B cell (primary cell): Measurements from ENCODE around the gene NOTUM. TPM values are rescaled to one million over a fixed set of nuclear protein-coding genes. Genes with fewer than 3 reads are reported as not detected.

Source experiments
- ATAC-seq: fragments of 200-7000 bp; cut with Tn5 transposase; one replicate; pipeline ENCODE4 v1.10.0; 2021; ENCODE audit warnings: low read depth, mild to moderate bottlenecking, moderate number of reproducible peaks, moderate library complexity
- CTCF ChIA-PET: fragments of 350-600 bp; sonication (Branson Sonifier 250); formaldehyde crosslinking; loops from one replicate; lab custom pipeline; 2021; ENCODE audit warnings: antibody characterized with exemption, inconsistent platforms; lab: Charles Lee
- POLR2A ChIA-PET: fragments of 350-600 bp; sonication (Branson Sonifier 250); formaldehyde crosslinking; loops from one replicate; lab custom pipeline; 2021; ENCODE audit warnings: antibody characterized with exemption; lab: Charles Lee
- DNase-seq: peaks from one replicate; pipeline ENCODE4 v3.0.0; 2013
- H2AFZ ChIP-seq: 2 replicates; pipeline ENCODE4 v1.6.1; 2012; ENCODE audit warnings: mild to moderate bottlenecking, low read depth, low read length; ENCODE audit not compliant: insufficient read depth, poor library complexity, severe bottlenecking
- H3K27ac ChIP-seq, 2 donors: 1 replicate in 1 of 2; 2 replicates in 1 of 2; pipeline ENCODE4 v1.5.1; 2012 to 2013; ENCODE audit warnings: low read length in 2 of 2, mild to moderate bottlenecking in 2 of 2, moderate library complexity in 1 of 2
- H3K27me3 ChIP-seq, 4 experiments: fragments of 200-600 bp in 1 of 4; sonication (generic) in 1 of 4; replicated peaks in 1 of 4; 1 replicate in 2 of 4; 2 replicates in 2 of 4; pipeline versions ENCODE4 v1.6.1 to v1.7.0; 2013 to 2016; ENCODE audit warnings: low read length in 3 of 4, mild to moderate bottlenecking in 2 of 4, mixed read lengths in 1 of 4, moderate library complexity in 1 of 4; ENCODE audit not compliant: insufficient read depth in 4 of 4, control insufficient read depth in 3 of 4; ENCODE audit errors: control extremely low read depth in 1 of 4
- H3K36me3 ChIP-seq, 2 experiments: replicated peaks in 1 of 2; 1 replicate in 1 of 2; 2 replicates in 1 of 2; pipeline versions ENCODE4 v1.6.1 to v1.7.1; 2013; ENCODE audit warnings: low read length in 1 of 2; ENCODE audit not compliant: insufficient read depth in 2 of 2, control insufficient read depth in 1 of 2; ENCODE audit errors: control extremely low read depth in 1 of 2, extremely low read depth in 1 of 2
- H3K4me1 ChIP-seq, 2 donors: fragments of 200-600 bp in 1 of 2; sonication (generic) in 1 of 2; 1 replicate in 1 of 2; 2 replicates in 1 of 2; pipeline versions ENCODE4 v1.5.1 to v1.6.1; 2013 to 2017; ENCODE audit warnings: low read length in 2 of 2; ENCODE audit not compliant: control insufficient read depth in 2 of 2, insufficient read depth in 2 of 2
- H3K4me2 ChIP-seq: replicated peaks from 2 replicates; pipeline ENCODE3; 2012; ENCODE audit warnings: mild to moderate bottlenecking, low read depth, low read length; ENCODE audit not compliant: poor library complexity, severe bottlenecking
- H3K4me3 ChIP-seq, 5 experiments: fragments of 200-600 bp in 1 of 5; sonication (generic) in 1 of 5; 1 replicate in 3 of 5; 2 replicates in 2 of 5; pipeline versions ENCODE4 v1.5.1 to v1.7.0; 2011 to 2016; ENCODE audit warnings: low read length in 4 of 5, mild to moderate bottlenecking in 4 of 5, low read depth in 2 of 5, control low read depth in 1 of 5, moderate library complexity in 1 of 5; ENCODE audit not compliant: insufficient read depth in 1 of 5; ENCODE audit errors: control extremely low read depth in 1 of 5, extremely low read depth in 1 of 5
- H3K79me2 ChIP-seq: fragments of 200-600 bp; sonication (generic); one replicate; pipeline ENCODE4 v1.6.0; 2016; ENCODE audit warnings: low read length; ENCODE audit not compliant: control insufficient read depth, insufficient read depth
- H3K9ac ChIP-seq: fragments of 200-600 bp; sonication (generic); 2 replicates; pipeline ENCODE4 v1.6.1; 2017; ENCODE audit warnings: mild to moderate bottlenecking, low read length, moderate library complexity
- H3K9me3 ChIP-seq, 3 donors: one replicate each; pipeline versions ENCODE4 v1.6.1 to v1.7.1; 2013; ENCODE audit warnings: low read length in 2 of 3; ENCODE audit not compliant: control insufficient read depth in 2 of 3, insufficient read depth in 1 of 3; ENCODE audit errors: control extremely low read depth in 1 of 3
- H4K20me1 ChIP-seq: 2 replicates; pipeline ENCODE4 v1.6.0; 2012; ENCODE audit warnings: mild to moderate bottlenecking, low read length; ENCODE audit not compliant: insufficient read depth, control insufficient read depth, poor library complexity, severe bottlenecking
- H3K27ac Mint-ChIP-seq: one replicate; pipeline ENCODE4 v1.8.0; 2021; ENCODE audit warnings: mixed read lengths
- H3K27me3 Mint-ChIP-seq: one replicate; pipeline ENCODE4 v1.8.0; 2021; ENCODE audit warnings: mixed read lengths
- H3K4me1 Mint-ChIP-seq: one replicate; pipeline ENCODE4 v1.8.0; 2021; ENCODE audit warnings: mixed read lengths
- H3K4me3 Mint-ChIP-seq: one replicate; pipeline ENCODE4 v1.8.0; 2021; ENCODE audit warnings: mixed read lengths
- H3K9me3 Mint-ChIP-seq: one replicate; pipeline ENCODE4 v1.8.0; 2022; ENCODE audit warnings: mixed read lengths; ENCODE audit not compliant: insufficient read depth
- EZH2 ChIP-seq: IDR thresholded peaks from 2 replicates; pipeline ENCODE4 v1.6.1; 2012; ENCODE audit warnings: borderline replicate concordance, low read depth, mild to moderate bottlenecking, moderate library complexity, low read length; ENCODE audit not compliant: insufficient read depth, poor library complexity, severe bottlenecking
- WGBS: methylation state at CpG from one replicate; pipeline ENCODE4 v1.1.5; 2013; ENCODE audit warnings: missing lambda C conversion rate; ENCODE audit not compliant: insufficient coverage; 5-methylcytosine and 5-hydroxymethylcytosine counted together
- intact Hi-C: fragments of 100-400 bp; cut with micrococcal nuclease; formaldehyde crosslinking; loops from one replicate; pipeline ENCODE4 v1.10.0; 2022
- polyA plus RNA-seq: library from polyadenylated mRNA; depleted of rRNA; stranded (reverse); fragments of >200 nt; gene quantifications from 2 replicates; pipeline ENCODE4 v1.2.3, GENCODE V29; 2012
- total RNA-seq, 2 donors: library from RNA; stranded (reverse); fragments of 120-200 nt in 1 of 2; gene quantifications; 1 replicate in 1 of 2; 2 replicates in 1 of 2; pipeline versions ENCODE4 v1.2.3 to v1.2.4, GENCODE V29; 2013 to 2022
- TF ChIP-seq, protein P1 (sequence below): fragments of 200-600 bp; IDR thresholded peaks from one replicate; pipeline ENCODE4 v1.8.0; 2022; ENCODE audit warnings: antibody characterized with exemption, mild to moderate bottlenecking

Gene NOTUM
- total and polyA plus RNA-seq, 2 donors (not counting 1 experiment from before 2014, with no cell fraction given): not detected

GRCh38 chr17:81929253-81930141 lies 31.5 kb downstream of the NOTUM start:
- H3K9ac ChIP-seq: no peak overlapping the region
- Mint-ChIP-seq H3K27ac (no peak overlapping the region), H3K4me1 (peaks cover 13% of the 10 kb centered on the region), H3K9me3 (no peaks in the 10 kb centered on the region), H3K27me3 (peaks cover 10% of the 10 kb centered on the region), H3K4me3 (peak overlapping the region; percentile 63)
- H3K27me3 ChIP-seq: peaks cover 0 to 23% (median 9%) of the 10 kb centered on the region in 4 experiments
- no peak overlapping the region for H2AFZ ChIP-seq
- peaks cover 18 to 23% of the 10 kb centered on the region in 2 donors for H3K4me1 ChIP-seq
- intact Hi-C loops: loop anchor here (5.0 kb wide), 2 partner anchors 37 to 97 kb away; partner anchors contain the start of genes ALYREF, ANAPC11 and MCRIP1
- no peak overlapping the region for H3K4me2 ChIP-seq
- H3K27ac ChIP-seq: no peak overlapping the region
- H3K79me2 ChIP-seq: peaks cover 26% of the 10 kb centered on the region
- no peaks in the 10 kb centered on the region for H3K9me3 ChIP-seq
- TF ChIP-seq EZH2: no peak
- TF ChIP-seq, protein P1, sequence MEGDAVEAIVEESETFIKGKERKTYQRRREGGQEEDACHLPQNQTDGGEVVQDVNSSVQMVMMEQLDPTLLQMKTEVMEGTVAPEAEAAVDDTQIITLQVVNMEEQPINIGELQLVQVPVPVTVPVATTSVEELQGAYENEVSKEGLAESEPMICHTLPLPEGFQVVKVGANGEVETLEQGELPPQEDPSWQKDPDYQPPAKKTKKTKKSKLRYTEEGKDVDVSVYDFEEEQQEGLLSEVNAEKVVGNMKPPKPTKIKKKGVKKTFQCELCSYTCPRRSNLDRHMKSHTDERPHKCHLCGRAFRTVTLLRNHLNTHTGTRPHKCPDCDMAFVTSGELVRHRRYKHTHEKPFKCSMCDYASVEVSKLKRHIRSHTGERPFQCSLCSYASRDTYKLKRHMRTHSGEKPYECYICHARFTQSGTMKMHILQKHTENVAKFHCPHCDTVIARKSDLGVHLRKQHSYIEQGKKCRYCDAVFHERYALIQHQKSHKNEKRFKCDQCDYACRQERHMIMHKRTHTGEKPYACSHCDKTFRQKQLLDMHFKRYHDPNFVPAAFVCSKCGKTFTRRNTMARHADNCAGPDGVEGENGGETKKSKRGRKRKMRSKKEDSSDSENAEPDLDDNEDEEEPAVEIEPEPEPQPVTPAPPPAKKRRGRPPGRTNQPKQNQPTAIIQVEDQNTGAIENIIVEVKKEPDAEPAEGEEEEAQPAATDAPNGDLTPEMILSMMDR: no peak
- CTCF ChIA-PET: interaction anchor here (0.7 to 3.5 kb wide), 2 partner anchors 12 to 30 kb away, joined by 3 to 16 read pairs; no protein-coding TSS in a partner anchor
- H3K4me3 ChIP-seq: no peak overlapping the region
- DNase-seq (no peak), ATAC-seq (no peak)
- H4K20me1 ChIP-seq: peaks cover 19% of the 10 kb centered on the region
- POLR2A ChIA-PET: no interaction called here
- H3K36me3 ChIP-seq: no peaks in the 10 kb centered on the region
- 95% methylated on average over 29 of the region's 31 CpGs for WGBS
